Measurements from ENCODE around the gene ZBTB39. TPM values are rescaled to one million over a fixed set of nuclear protein-coding genes. Genes with fewer than 3 reads are reported as not detected.

Gene ZBTB39
- total and polyA plus RNA-seq, 2 experiments from 2014 or later = 1.8 to 6.4 TPM

DNA sequence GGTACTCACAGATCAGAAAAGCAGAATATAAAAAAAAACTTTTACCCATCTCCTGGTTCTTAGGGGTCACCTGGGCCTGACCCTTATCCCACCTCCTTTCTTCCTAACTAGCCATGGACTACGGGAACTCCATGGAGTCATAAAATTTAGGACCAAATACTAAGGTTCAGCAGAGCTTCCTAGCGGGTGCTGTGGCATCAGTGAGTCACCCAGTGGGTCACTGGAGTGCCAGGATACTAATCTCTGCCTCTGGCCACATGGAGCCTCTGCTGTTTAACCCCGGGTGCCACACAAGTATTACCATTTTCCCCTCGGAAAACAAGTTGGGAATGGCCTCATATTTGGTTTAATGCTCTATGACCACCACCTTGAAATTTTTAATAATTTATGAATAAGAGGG is 6.9 kb downstream of the ZBTB39 start:
- Histone ChIP-seq H3K79me2 (peaks cover 44% of the 10 kb centered on the region), H2AFZ (no peak overlapping the region), H3K4me3 (no peak overlapping the region), H3K27ac (no peak overlapping the region), H3K36me3 (replicated peaks; ENCODE audit: insufficient read depth, low read depth) (peaks cover 4% of the 10 kb centered on the region), H3K4me2 (no peak overlapping the region), H3K4me1 (ENCODE audit: insufficient read depth) (peaks cover 4% of the 10 kb centered on the region), H4K20me1 (ENCODE audit: insufficient read depth, poor library complexity, severe bottlenecking) (peaks cover 30% of the 10 kb centered on the region), H3K9me2 (replicated peaks; ENCODE audit: insufficient read depth) (no peaks in the 10 kb centered on the region), H3K9me3 (ENCODE audit: low read depth) (no peaks in the 10 kb centered on the region), H3K27me3 (no peaks in the 10 kb centered on the region)
- TF ChIP-seq, protein P1, sequence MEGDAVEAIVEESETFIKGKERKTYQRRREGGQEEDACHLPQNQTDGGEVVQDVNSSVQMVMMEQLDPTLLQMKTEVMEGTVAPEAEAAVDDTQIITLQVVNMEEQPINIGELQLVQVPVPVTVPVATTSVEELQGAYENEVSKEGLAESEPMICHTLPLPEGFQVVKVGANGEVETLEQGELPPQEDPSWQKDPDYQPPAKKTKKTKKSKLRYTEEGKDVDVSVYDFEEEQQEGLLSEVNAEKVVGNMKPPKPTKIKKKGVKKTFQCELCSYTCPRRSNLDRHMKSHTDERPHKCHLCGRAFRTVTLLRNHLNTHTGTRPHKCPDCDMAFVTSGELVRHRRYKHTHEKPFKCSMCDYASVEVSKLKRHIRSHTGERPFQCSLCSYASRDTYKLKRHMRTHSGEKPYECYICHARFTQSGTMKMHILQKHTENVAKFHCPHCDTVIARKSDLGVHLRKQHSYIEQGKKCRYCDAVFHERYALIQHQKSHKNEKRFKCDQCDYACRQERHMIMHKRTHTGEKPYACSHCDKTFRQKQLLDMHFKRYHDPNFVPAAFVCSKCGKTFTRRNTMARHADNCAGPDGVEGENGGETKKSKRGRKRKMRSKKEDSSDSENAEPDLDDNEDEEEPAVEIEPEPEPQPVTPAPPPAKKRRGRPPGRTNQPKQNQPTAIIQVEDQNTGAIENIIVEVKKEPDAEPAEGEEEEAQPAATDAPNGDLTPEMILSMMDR (IDR thresholded peaks at IDR 0.05; ENCODE audit: poor library complexity) = no peak
- TF ChIP-seq EZH2phosphoT487 (IDR thresholded peaks at IDR 0.05; ENCODE audit: low read depth, severe bottlenecking, unreplicated experiment) = no peak
- DNase-seq (ENCODE audit: low spot score) = no peak
- 97% methylated on average over 4 of the region's 4 CpGs for WGBS (ENCODE audit: low lambda C conversion rate, missing lambda C conversion rate)

DNA sequence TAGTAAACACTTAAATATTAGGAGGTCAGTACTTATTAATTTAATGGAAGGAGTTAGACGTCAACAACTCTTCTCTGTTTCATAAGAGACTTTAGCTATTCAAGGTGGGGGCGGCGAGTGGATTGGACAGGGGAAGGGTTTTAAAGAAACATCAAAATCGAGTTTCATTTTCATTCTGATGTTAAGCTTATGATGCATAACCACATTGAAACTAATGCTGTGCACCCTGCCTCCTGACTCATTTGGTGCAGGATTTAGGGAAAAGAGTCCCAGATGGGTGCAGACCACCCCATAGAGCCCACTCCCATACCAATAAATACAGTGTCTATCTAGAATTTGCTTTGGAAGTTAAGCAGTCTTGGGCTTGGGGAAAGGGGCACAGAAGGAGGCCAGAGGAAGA is 7.4 kb downstream of the ZBTB39 start:
- Histone ChIP-seq H3K27me3 (no peaks in the 10 kb centered on the region), H3K4me3 (no peak overlapping the region), H3K79me2 (peaks cover 40% of the 10 kb centered on the region), H3K27ac (no peak overlapping the region), H4K20me1 (ENCODE audit: insufficient read depth, poor library complexity, severe bottlenecking) (peaks cover 30% of the 10 kb centered on the region), H3K36me3 (replicated peaks; ENCODE audit: insufficient read depth, low read depth) (peaks cover 4% of the 10 kb centered on the region), H2AFZ (no peak overlapping the region), H3K4me2 (no peak overlapping the region), H3K9me2 (replicated peaks; ENCODE audit: insufficient read depth) (no peaks in the 10 kb centered on the region), H3K9me3 (ENCODE audit: low read depth) (no peaks in the 10 kb centered on the region), H3K4me1 (ENCODE audit: insufficient read depth) (peaks cover 4% of the 10 kb centered on the region)
- no peak for DNase-seq (ENCODE audit: low spot score)
- WGBS (ENCODE audit: low lambda C conversion rate, missing lambda C conversion rate) = 92% methylated on average over 4 of the region's 4 CpGs
- no peak for TF ChIP-seq EZH2 (IDR thresholded peaks at IDR 0.05; ENCODE audit: borderline replicate concordance)
- no peak for TF ChIP-seq EZH2phosphoT487 (IDR thresholded peaks at IDR 0.05; ENCODE audit: low read depth, severe bottlenecking, unreplicated experiment)
- TF ChIP-seq, protein P1 (IDR thresholded peaks at IDR 0.05; ENCODE audit: poor library complexity) = no peak

DNA sequence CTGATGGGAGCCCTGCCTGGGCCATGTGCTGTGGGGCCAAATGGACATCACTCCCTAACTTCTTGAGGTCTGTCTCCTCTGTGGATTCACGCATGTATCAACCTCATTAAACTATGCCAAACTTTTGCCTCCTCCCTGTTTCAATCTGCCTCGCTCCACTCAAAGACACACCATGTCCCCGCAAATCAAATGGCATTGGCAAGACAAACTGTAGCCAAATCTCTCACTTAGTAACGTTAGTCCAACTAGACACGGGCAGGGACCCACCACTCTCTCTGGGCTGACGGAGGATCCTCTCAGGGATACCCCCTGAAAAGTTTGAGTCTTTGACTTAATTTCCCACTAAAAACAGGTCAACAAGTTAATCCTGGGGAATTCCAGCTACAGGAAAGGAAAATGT is 8.0 kb downstream of the ZBTB39 start:
- over 99% methylated on average over 6 of the region's 6 CpGs for WGBS (ENCODE audit: low lambda C conversion rate, missing lambda C conversion rate)
- H3K27me3 ChIP-seq = no peaks in the 10 kb centered on the region
- peaks cover 30% of the 10 kb centered on the region for H4K20me1 ChIP-seq (ENCODE audit: insufficient read depth, poor library complexity, severe bottlenecking)
- H2AFZ ChIP-seq = no peak overlapping the region
- no peaks in the 10 kb centered on the region for H3K9me2 ChIP-seq (replicated peaks; ENCODE audit: insufficient read depth)
- no peak overlapping the region for H3K4me2 ChIP-seq
- peaks cover 4% of the 10 kb centered on the region for H3K36me3 ChIP-seq (replicated peaks; ENCODE audit: insufficient read depth, low read depth)
- H3K4me1 ChIP-seq (ENCODE audit: insufficient read depth) = peaks cover 4% of the 10 kb centered on the region
- no peaks in the 10 kb centered on the region for H3K9me3 ChIP-seq (ENCODE audit: low read depth)
- DNase-seq (ENCODE audit: low spot score) = no peak
- H3K79me2 ChIP-seq = peaks cover 33% of the 10 kb centered on the region
- TF ChIP-seq, protein P1 (IDR thresholded peaks at IDR 0.05; ENCODE audit: poor library complexity) = no peak
- no peak for TF ChIP-seq EZH2phosphoT487 (IDR thresholded peaks at IDR 0.05; ENCODE audit: low read depth, severe bottlenecking, unreplicated experiment)
- no peak for TF ChIP-seq EZH2 (IDR thresholded peaks at IDR 0.05; ENCODE audit: borderline replicate concordance)
- no peak overlapping the region for H3K4me3 ChIP-seq
- no peak overlapping the region for H3K27ac ChIP-seq
